ENCODE data around the gene TMEM52. TPM values are rescaled to one million over a fixed set of nuclear protein-coding genes. Genes with fewer than 3 reads are reported as not detected.

Gene TMEM52
- total RNA-seq, 8 experiments from 2014 or later: 0.71 to 7.1 (median 2.7) TPM

DNA sequence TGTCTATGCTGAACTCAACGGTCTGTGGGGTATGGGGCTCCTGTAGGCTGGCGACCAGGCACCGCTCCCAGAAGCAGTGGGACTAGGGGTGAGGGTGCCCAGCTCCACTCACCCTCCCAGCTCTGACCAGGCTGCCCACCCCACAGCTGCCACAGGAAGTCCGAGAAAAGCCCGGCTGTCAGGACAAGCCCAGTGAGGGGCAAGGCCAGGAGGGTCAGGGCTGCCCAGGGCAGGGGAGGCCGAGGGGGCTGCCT is 3.5 kb upstream of the TMEM52 start:
- H3K4me3 ChIP-seq: no peak overlapping the region
- peaks cover 11 to 26% of the 10 kb centered on the region in 2 donors for H3K4me1 ChIP-seq (replicated peaks in 1 of 2)
- in situ Hi-C loops (cut with MboI; ENCODE audit: low pct_unique_long_range_greater_than_20kb in 2 of 9, low sequenced_read_pairs in 9 of 9, unreplicated experiment in 9 of 9): loop anchor here in 1 of 9 experiments (25.0 kb wide), 1 partner anchor 160 kb away; no protein-coding TSS in a partner anchor
- 80 to 87% methylated on average over 1 to 3 of the region's 6 CpGs; no CpG with 5 or more reads in 8 of the 10 experiments for WGBS, 10 experiments
- no peak for ATAC-seq (replicated peaks in 6 of 8)
- H3K27ac ChIP-seq: no peak overlapping the region

DNA sequence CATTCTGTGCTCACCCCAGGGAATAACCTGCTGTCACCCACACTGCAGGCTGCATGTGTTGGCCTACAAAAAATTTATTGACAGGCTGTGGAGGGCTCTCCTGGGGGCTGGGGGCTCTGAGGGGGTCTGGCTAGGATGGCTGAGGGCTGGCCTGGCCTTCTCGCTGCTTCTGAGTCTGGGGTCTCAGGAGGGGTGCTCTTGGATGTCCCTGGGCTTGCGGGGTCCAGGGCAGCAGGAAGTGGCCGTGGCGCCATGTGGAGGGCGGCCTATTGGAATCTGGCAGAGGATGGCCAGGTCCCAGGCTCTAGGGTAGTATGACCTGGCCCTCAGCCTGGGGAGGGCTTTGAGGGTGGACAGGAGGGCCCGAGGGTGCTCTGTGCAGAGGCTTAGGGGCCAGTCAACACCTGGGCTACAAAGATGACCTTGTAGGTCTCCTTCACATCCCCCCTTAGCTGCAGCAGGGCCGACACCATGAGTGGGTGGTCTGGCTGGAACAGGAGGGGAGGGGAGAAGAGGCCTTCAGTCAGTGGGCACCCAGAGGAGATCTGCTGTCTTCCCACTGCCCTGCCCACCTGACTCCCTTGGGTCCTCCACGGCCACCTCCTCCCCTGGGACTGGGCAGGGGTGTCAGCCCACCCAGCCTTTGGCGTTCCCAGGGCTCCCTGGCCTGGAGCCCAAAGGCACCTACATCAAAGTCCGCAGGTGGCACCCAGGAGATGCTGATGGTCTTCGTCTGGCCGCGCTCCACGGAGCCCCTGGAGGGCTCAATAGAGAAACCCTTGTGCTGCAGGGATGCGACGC is 3.0 kb upstream of the TMEM52 start:
- in situ Hi-C loops (cut with MboI; ENCODE audit: low pct_unique_long_range_greater_than_20kb in 2 of 9, low sequenced_read_pairs in 9 of 9, unreplicated experiment in 9 of 9): loop anchor here in 1 of 9 experiments (25.0 kb wide), 1 partner anchor 160 kb away; no protein-coding TSS in a partner anchor

GRCh38 chr1:1921459-1921862 is 2.4 kb upstream of the TMEM52 start:
- Histone ChIP-seq H3K4me3 (no peak overlapping the region), H3K27ac (no peak overlapping the region), H3K4me1 (replicated peaks in 1 of 2) (peaks cover 11 to 26% of the 10 kb centered on the region in 2 donors)
- in situ Hi-C loops (cut with MboI; ENCODE audit: low pct_unique_long_range_greater_than_20kb in 2 of 9, low sequenced_read_pairs in 9 of 9, unreplicated experiment in 9 of 9): loop anchor here in 1 of 9 experiments (25.0 kb wide), 1 partner anchor 159 kb away; no protein-coding TSS in a partner anchor
- 17 to 100% (median 92%) methylated on average over 1 to 3 of the region's 6 CpGs; no CpG with 5 or more reads in 7 of the 10 experiments for WGBS, 10 experiments
- ATAC-seq (replicated peaks in 6 of 8): no peak

More for the DNA sequence above, 3.0 kb upstream of the TMEM52 start:
- Histone ChIP-seq H3K4me1 (replicated peaks in 1 of 2) (peaks cover 11 to 26% of the 10 kb centered on the region in 2 donors), H3K4me3 (no peak overlapping the region), H3K27ac (no peak overlapping the region)
- no peak for ATAC-seq (replicated peaks in 6 of 8)
- WGBS, 10 experiments: 82 to 100% (median 87%) methylated on average over 1 to 9 of the region's 16 CpGs; no CpG with 5 or more reads in 5 of the 10 experiments

- Histone ChIP-seq H3K4me1 (replicated peaks in 1 of 2) (peaks cover 10 to 24% of the 10 kb centered on the region in 2 donors), H3K4me3 (no peak overlapping the region), H3K27ac (no peak overlapping the region)
- ATAC-seq (replicated peaks in 6 of 8): no peak
- WGBS, 10 experiments: 60 to 95% (median 93%) methylated on average over 1 to 14 of the region's 27 CpGs; no CpG with 5 or more reads in 5 of the 10 experiments
- in situ Hi-C loops (cut with MboI; ENCODE audit: low pct_unique_long_range_greater_than_20kb in 2 of 9, low sequenced_read_pairs in 9 of 9, unreplicated experiment in 9 of 9): loop anchor here in 1 of 9 experiments (25.0 kb wide), 1 partner anchor 159 kb away; no protein-coding TSS in a partner anchor
Observed at GRCh38 chr1:1920608-1921458, 1.8 kb upstream of the TMEM52 start.

DNA sequence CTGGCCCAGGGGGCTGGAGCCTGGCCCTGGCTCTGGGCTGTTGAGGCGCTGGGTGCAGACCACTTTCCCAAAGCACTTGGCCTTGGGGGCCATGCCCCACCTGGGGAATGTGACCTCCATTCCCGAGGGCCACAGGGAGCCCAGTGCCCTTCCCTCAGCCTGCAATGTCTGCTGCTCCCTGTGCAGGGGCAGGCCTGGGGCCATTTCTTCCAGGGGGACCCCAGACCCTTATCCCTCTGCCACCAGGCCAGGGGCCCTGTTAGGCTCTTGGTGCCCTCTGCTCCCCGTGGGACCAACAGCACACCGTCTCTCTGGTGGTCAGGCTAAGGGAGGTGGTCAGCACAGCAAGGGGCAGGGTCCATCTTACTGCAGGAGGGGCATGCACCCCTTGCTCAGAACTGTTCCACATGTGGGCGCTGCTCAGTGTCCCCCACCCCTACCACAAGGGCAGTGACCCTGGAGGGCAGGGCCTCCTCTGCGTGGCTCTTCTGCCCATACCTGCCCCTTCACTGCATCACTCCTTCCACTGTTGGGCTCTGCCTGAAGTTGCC is 1.1 kb upstream of the TMEM52 start:
- Histone ChIP-seq H3K4me1 (replicated peaks in 1 of 2) (peaks cover 5 to 21% of the 10 kb centered on the region in 2 donors), H3K4me3 (peak overlapping the region in 2 of 5 donors; percentile 19 to 21), H3K27ac (peak overlapping the region in 1 of 2 donors; percentile 3)
- in situ Hi-C loops (cut with MboI; ENCODE audit: low pct_unique_long_range_greater_than_20kb in 2 of 9, low sequenced_read_pairs in 9 of 9, unreplicated experiment in 9 of 9): loop anchor here in 1 of 9 experiments (25.0 kb wide), 1 partner anchor 158 kb away; no protein-coding TSS in a partner anchor
- no peak for ATAC-seq (replicated peaks in 6 of 8)
- 50 to 100% (median 90%) methylated on average over 1 to 2 of the region's 6 CpGs; no CpG with 5 or more reads in 6 of the 10 experiments for whole genome bisulfite sequencing, 10 experiments

DNA sequence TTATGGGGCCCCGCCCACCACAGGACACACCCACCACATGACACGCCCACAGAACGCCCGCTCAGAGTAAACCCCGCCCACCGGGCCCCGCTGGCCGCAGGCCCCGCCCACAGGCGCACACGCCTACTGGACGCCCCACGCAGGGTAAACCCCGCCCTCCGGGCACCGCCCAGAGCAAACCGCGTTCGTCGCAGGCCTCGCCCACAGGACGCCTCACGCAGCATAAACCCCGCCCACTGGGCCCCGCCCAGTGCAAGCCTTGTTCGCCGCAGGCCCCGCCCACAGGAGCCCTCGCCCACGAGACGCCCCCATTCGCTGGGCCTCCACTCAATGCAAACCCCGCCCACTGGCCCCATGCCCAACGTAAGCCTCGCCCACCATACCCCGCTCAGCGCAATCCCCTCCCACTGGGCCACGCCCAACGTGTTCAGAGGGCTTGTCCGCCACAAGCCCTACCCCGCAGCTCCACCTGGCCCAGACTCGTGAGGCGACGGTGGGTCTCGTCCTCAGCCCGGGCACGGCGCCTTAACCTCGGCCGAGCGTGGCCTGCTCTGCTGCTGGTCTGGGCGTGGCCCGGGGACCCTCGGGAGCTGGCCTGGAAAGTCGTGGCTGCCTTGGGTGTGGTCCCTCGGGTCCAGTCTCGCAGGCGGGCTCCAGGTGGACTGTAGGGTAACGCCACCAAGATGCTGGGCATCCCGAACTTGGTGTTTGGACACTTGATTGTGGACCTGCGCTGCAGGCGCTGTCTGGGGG is 401 bp upstream of the TMEM52 start:
- WGBS, 10 experiments: 7 to 22% (median 16%) methylated on average over 3 to 9 of the region's 62 CpGs; no CpG with 5 or more reads in 7 of the 10 experiments
- peak; percentile 77 to 92 (median 81) for ATAC-seq (replicated peaks in 6 of 8)
- in situ Hi-C loops (cut with MboI; ENCODE audit: low pct_unique_long_range_greater_than_20kb in 2 of 9, low sequenced_read_pairs in 9 of 9, unreplicated experiment in 9 of 9): loop anchor here in 1 of 9 experiments (25.0 kb wide), 1 partner anchor 157 kb away; no protein-coding TSS in a partner anchor
- Histone ChIP-seq H3K4me1 (replicated peaks in 1 of 2) (peaks cover 7 to 26% of the 10 kb centered on the region in 2 donors), H3K4me3 (peak overlapping the region; percentile 33 to 43 (median 39)), H3K27ac (peak overlapping the region in 1 of 2 donors; percentile 3)

DNA sequence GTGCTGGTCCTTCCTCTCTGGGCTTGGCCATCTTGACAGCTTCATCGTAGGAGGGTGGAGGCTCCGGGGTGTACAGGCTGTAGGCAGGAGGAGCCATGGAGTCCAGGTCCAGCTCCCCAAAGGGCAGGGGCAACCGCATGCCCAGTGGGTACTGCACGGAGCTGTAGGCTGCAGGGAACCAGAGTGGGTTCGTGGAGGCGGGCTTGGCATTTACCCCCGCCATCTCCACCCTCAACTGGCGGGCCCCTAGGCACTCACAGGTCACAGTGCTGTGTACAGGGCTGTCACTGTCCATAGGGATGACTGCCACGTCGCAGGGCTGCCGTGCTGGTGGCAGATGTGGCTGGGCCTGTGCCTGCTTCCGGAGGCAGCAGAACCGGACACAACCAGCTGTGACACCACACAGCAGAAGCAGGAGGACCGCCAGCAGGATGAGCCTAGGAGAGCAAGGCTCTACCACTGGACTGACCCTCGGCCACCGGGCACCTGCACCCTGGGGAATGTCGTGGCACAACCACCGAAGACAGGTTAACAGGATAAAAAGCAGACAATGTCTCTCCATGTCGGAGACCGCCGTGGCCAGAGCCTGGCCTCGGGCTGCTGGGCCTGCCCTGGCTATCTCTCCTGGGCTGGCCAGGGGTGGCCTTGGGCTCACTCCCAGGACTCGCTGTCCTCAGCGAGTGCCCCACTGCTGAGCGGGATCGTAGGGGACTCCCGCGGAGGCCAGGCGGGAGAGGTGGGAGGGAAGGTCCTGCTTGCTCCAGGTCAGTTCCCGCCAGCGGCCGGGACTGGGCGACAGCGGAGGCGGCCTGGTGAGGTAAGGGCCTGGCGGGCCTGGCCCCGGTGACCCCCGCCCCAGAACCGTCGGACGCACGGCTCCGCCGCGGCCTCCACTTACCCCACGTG is 831 bp downstream of the TMEM52 start:
- peak in 3 of 8 experiments; percentile 0 to 1 (median 0) for ATAC-seq (replicated peaks in 6 of 8)
- Histone ChIP-seq H3K4me1 (replicated peaks in 1 of 2) (peaks cover 9 to 31% of the 10 kb centered on the region in 2 donors), H3K4me3 (peak overlapping the region; percentile 33 to 43 (median 39)), H3K27ac (peak overlapping the region in 1 of 2 donors; percentile 5)
- in situ Hi-C loops (cut with MboI; ENCODE audit: low pct_unique_long_range_greater_than_20kb in 2 of 9, low sequenced_read_pairs in 9 of 9, unreplicated experiment in 9 of 9): loop anchor here in 1 of 9 experiments (25.0 kb wide), 1 partner anchor 156 kb away; no protein-coding TSS in a partner anchor
- WGBS, 10 experiments: 40 to 100% (median 59%) methylated on average over 1 to 20 of the region's 46 CpGs; no CpG with 5 or more reads in 7 of the 10 experiments

GRCh38 chr1:1917304-1917976 is 1.6 kb downstream of the TMEM52 start:
- in situ Hi-C loops (cut with MboI; ENCODE audit: low pct_unique_long_range_greater_than_20kb in 2 of 9, low sequenced_read_pairs in 9 of 9, unreplicated experiment in 9 of 9): loop anchor here in 1 of 9 experiments (25.0 kb wide), 1 partner anchor 155 kb away; no protein-coding TSS in a partner anchor
- no peak for ATAC-seq (replicated peaks in 6 of 8)
- peaks cover 9 to 27% of the 10 kb centered on the region in 2 donors for H3K4me1 ChIP-seq (replicated peaks in 1 of 2)
- H3K4me3 ChIP-seq: no peak overlapping the region
- WGBS, 10 experiments: 82 to 100% (median 87%) methylated on average over 1 to 10 of the region's 14 CpGs; no CpG with 5 or more reads in 7 of the 10 experiments
- H3K27ac ChIP-seq: no peak overlapping the region

GRCh38 chr1:1916851-1917251 is 2.2 kb downstream of the TMEM52 start:
- peaks cover 9 to 27% of the 10 kb centered on the region in 2 donors for H3K4me1 ChIP-seq (replicated peaks in 1 of 2)
- H3K4me3 ChIP-seq: no peak overlapping the region
- in situ Hi-C loops (cut with MboI; ENCODE audit: low pct_unique_long_range_greater_than_20kb in 2 of 9, low sequenced_read_pairs in 9 of 9, unreplicated experiment in 9 of 9): loop anchor here in 1 of 9 experiments (25.0 kb wide), 1 partner anchor 155 kb away; no protein-coding TSS in a partner anchor
- whole genome bisulfite sequencing, 10 experiments: 65 to 70% methylated on average over 2 to 4 of the region's 19 CpGs; no CpG with 5 or more reads in 8 of the 10 experiments
- H3K27ac ChIP-seq: no peak overlapping the region
- ATAC-seq (replicated peaks in 6 of 8): no peak

DNA sequence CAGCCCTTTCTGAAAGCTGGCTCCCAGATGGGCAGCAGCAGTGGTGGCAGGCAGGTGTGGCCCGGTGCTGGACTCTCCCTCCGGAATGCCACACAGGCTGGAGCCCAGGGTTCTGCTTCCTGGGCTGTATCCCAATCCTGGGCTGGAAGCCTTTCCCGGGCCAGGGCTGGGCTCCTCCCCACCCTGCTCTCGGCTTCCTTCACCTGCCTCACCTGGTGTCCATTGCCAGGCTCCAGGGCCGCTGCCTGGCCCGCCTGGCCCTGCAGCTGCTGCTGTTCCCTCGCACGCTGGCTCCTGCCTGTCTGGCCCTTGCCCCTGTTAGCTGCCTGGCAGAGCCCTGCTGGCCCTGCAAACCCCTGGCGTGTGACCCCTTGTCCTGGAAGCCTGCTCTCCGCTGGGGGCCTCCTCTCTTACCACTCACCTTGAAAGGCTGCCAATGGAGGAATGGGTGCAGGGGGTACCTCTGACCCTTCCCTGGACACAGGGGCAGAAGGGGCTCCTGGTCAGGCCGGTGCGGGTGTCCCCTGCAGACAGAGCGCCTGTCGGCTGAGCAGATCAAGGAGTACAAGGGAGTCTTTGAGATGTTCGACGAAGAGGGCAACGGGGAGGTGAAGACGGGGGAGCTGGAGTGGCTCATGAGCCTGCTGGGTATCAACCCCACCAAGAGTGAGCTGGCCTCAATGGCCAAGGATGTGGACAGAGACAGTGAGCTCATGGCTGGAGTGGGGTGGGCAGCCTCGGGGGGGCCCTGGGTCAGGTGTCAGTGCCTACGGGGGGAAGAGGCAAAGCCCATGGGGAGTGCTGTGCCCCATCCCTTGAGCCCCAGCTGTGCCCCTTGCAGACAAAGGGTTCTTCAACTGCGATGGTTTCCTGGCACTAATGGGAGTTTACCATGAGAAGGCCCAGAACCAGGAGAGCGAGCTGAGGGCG is 2.9 kb downstream of the TMEM52 start:
- in situ Hi-C loops (cut with MboI; ENCODE audit: low pct_unique_long_range_greater_than_20kb in 2 of 9, low sequenced_read_pairs in 9 of 9, unreplicated experiment in 9 of 9): loop anchor here in 1 of 9 experiments (25.0 kb wide), 1 partner anchor 154 kb away; no protein-coding TSS in a partner anchor
- no peak for ATAC-seq (replicated peaks in 6 of 8)
- Histone ChIP-seq H3K27ac (no peak overlapping the region), H3K4me1 (replicated peaks in 1 of 2) (peaks cover 9 to 27% of the 10 kb centered on the region in 2 donors), H3K4me3 (no peak overlapping the region)
- WGBS, 10 experiments: 83 to 90% (median 89%) methylated on average over 2 to 8 of the region's 23 CpGs; no CpG with 5 or more reads in 6 of the 10 experiments
